ENCODE data around the gene MRGPRE. TPM values are rescaled to one million over a fixed set of nuclear protein-coding genes. Genes with fewer than 3 reads are reported as not detected.

MRGPRE gene
- total RNA-seq, 6 experiments from 2014 or later = not detected

- Mint-ChIP-seq H3K36me3 (ENCODE audit: low read depth) (no peaks in the 10 kb centered on the region; the same call in 1 of the 2 replicates), H3K27ac (no peak overlapping the region), H3K4me1 (ENCODE audit: low read depth) (no peaks in the 10 kb centered on the region), H3K4me3 (no peak overlapping the region), H3K9me3 (no peaks in the 10 kb centered on the region), H3K27me3 (ENCODE audit: insufficient read depth) (peaks cover 25% of the 10 kb centered on the region)
- no peak for DNase-seq
- TF ChIP-seq CTCF (IDR thresholded peaks at IDR 0.05) = no peak
Measured at GRCh38 chr11:3192511-3193372, 39.5 kb downstream of the MRGPRE start.

DNA sequence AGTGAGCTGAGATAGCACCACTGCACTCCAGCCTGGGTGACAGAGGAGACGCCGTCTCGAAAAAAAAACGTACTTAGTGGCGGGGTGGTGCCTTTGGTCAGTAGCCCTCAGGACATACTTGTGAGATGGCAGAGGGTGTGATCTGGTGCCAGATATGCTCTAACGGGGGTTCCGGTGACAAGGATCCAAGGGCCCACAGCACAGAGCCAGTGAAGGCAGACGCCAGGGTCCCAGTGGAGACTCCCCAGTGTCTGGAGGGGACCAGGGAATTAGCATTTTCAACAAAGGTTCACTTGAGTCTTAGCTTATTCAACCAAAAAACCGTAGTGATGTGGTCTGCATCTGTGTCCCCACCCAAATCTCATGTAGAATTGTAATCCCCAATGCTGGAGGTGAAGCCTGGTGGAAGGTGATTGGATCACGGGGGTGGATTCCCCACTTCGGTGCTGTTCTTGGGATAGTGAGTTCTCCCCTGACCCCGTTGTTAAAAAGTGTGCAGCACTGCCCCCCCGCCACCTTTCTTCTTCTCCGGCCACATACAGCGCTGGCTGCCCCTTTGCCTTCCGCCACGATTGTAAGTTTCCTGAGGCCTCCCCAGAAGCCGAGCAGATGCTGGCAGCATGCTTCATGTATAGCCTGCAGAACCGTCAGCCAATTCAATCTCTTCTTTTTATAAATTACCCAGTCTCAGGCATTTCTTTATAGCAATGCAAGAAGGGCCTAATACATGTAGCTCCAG is 40.5 kb downstream of the MRGPRE start:
- no peak overlapping the region for H3K27ac Mint-ChIP-seq
- H3K4me3 Mint-ChIP-seq = no peak overlapping the region
- TF ChIP-seq CTCF (IDR thresholded peaks at IDR 0.05) = no peak
- H3K4me1 Mint-ChIP-seq (ENCODE audit: low read depth) = no peaks in the 10 kb centered on the region
- no peak for DNase-seq
- peaks cover 32% of the 10 kb centered on the region for H3K27me3 Mint-ChIP-seq (ENCODE audit: insufficient read depth)
- H3K9me3 Mint-ChIP-seq = no peaks in the 10 kb centered on the region
- no peaks in the 10 kb centered on the region; the same call in 1 of the 2 replicates for H3K36me3 Mint-ChIP-seq (ENCODE audit: low read depth)

- no peak for DNase-seq
- no peak for TF ChIP-seq CTCF (IDR thresholded peaks at IDR 0.05)
- Mint-ChIP-seq H3K27me3 (ENCODE audit: insufficient read depth) (peaks cover 36% of the 10 kb centered on the region), H3K27ac (no peak overlapping the region), H3K4me3 (no peak overlapping the region), H3K36me3 (ENCODE audit: low read depth) (no peaks in the 10 kb centered on the region; the same call in 1 of the 2 replicates), H3K9me3 (no peaks in the 10 kb centered on the region), H3K4me1 (ENCODE audit: low read depth) (no peaks in the 10 kb centered on the region)
Measured at GRCh38 chr11:3190600-3190999, 41.6 kb downstream of the MRGPRE start.

- Mint-ChIP-seq H3K9me3 (no peaks in the 10 kb centered on the region), H3K4me3 (no peak overlapping the region), H3K36me3 (ENCODE audit: low read depth) (no peaks in the 10 kb centered on the region; the same call in 1 of the 2 replicates), H3K4me1 (ENCODE audit: low read depth) (no peaks in the 10 kb centered on the region), H3K27ac (no peak overlapping the region), H3K27me3 (ENCODE audit: insufficient read depth) (peaks cover 37% of the 10 kb centered on the region)
- no peak for DNase-seq
- TF ChIP-seq CTCF (IDR thresholded peaks at IDR 0.05) = no peak
Measured at GRCh38 chr11:3189886-3190583, 42.2 kb downstream of the MRGPRE start.

GRCh38 chr11:3189196-3189843 is 42.9 kb downstream of the MRGPRE start:
- Mint-ChIP-seq H3K4me1 (ENCODE audit: low read depth) (no peaks in the 10 kb centered on the region), H3K9me3 (no peaks in the 10 kb centered on the region), H3K27me3 (ENCODE audit: insufficient read depth) (peaks cover 42% of the 10 kb centered on the region), H3K36me3 (ENCODE audit: low read depth) (no peaks in the 10 kb centered on the region; the same call in 1 of the 2 replicates), H3K27ac (no peak overlapping the region), H3K4me3 (no peak overlapping the region)
- DNase-seq = no peak
- no peak for TF ChIP-seq CTCF (IDR thresholded peaks at IDR 0.05)
